Endodermal cell (in vitro differentiated cells): ENCODE measurements around the gene TTLL9. TPM values are rescaled to one million over a fixed set of nuclear protein-coding genes. Genes with fewer than 3 reads are reported as not detected.

ENCODE experiments used
- DNase-seq: peaks from one replicate; pipeline ENCODE4 v3.0.0-alpha.2; 2017
- H3K27ac ChIP-seq: 2 replicates; pipeline ENCODE4 v1.5.1; 2013; ENCODE audit warnings: mild to moderate bottlenecking, low read depth, low read length, moderate library complexity
- H3K27me3 ChIP-seq: 2 replicates; pipeline ENCODE4 v1.6.1; 2013; ENCODE audit warnings: mild to moderate bottlenecking, low read length, moderate library complexity; ENCODE audit not compliant: insufficient read depth, control insufficient read depth, poor library complexity, severe bottlenecking
- H3K36me3 ChIP-seq: 2 replicates; pipeline ENCODE4 v1.7.0; 2013; ENCODE audit warnings: mild to moderate bottlenecking, low read length, moderate library complexity; ENCODE audit not compliant: control insufficient read depth, insufficient read depth
- H3K4me1 ChIP-seq: one replicate; pipeline ENCODE4 v1.7.0; 2013; ENCODE audit warnings: low read length; ENCODE audit not compliant: control insufficient read depth, insufficient read depth
- H3K4me3 ChIP-seq: 2 replicates; pipeline ENCODE4 v1.5.1; 2013; ENCODE audit warnings: mild to moderate bottlenecking, low read length, moderate library complexity
- H3K9ac ChIP-seq: 2 replicates; pipeline ENCODE4 v1.6.1; 2013; ENCODE audit warnings: mild to moderate bottlenecking, low read length, moderate library complexity; ENCODE audit not compliant: poor library complexity, severe bottlenecking; ENCODE audit errors: extremely low read depth
- H3K9me3 ChIP-seq: 2 replicates; pipeline ENCODE4 v1.6.1; 2013; ENCODE audit warnings: mild to moderate bottlenecking, low read length, moderate library complexity; ENCODE audit not compliant: control insufficient read depth
- H3K27ac Mint-ChIP-seq: 2 replicates; pipeline ENCODE4 v1.8.0; 2020; ENCODE audit warnings: mixed read lengths
- H3K27me3 Mint-ChIP-seq: 2 replicates; pipeline ENCODE4 v1.8.0; 2021; ENCODE audit warnings: mild to moderate bottlenecking, mixed read lengths; ENCODE audit not compliant: insufficient read depth
- H3K36me3 Mint-ChIP-seq: 2 replicates; pipeline ENCODE4 v1.8.0; 2020; ENCODE audit warnings: low read depth, mixed read lengths
- H3K4me1 Mint-ChIP-seq: 2 replicates; pipeline ENCODE4 v1.8.0; 2020; ENCODE audit warnings: mixed read lengths
- H3K4me3 Mint-ChIP-seq: 2 replicates; pipeline ENCODE4 v1.8.0; 2020; ENCODE audit warnings: mild to moderate bottlenecking, moderate library complexity, mixed read lengths
- H3K9me3 Mint-ChIP-seq: 2 replicates; pipeline ENCODE4 v1.8.0; 2020; ENCODE audit warnings: mild to moderate bottlenecking, mixed read lengths
- WGBS, 2 experiments: methylation state at CpG; one replicate each; pipeline versions ENCODE4 v1.1.5 to v1.1.7; 2013; ENCODE audit warnings: missing lambda C conversion rate in 2 of 2, mixed read lengths in 1 of 2; ENCODE audit not compliant: insufficient coverage in 1 of 2, insufficient read length in 1 of 2; 5-methylcytosine and 5-hydroxymethylcytosine counted together
- total RNA-seq, 2 donors: library from RNA; stranded (reverse); fragmentation: NEBNext Ultra II Directional in 1 of 2; extraction: Animal tissue kit (Norgen Biotek cat#: 25700) in 1 of 2; gene quantifications; 2 replicates in 1 of 2; 3 replicates in 1 of 2; pipeline ENCODE4 v1.2.1, GENCODE V29; 2021
- TF ChIP-seq, protein P1 (sequence below): fragments of 200-600 bp; sonication (generic); conservative IDR thresholded peaks from 2 replicates; pipeline ENCODE4 v1.5.0; 2021; ENCODE audit warnings: antibody characterized with exemption, mild to moderate bottlenecking

Gene TTLL9
- total RNA-seq, 2 donors from 2014 or later: 0.29 to 0.51 TPM

DNA sequence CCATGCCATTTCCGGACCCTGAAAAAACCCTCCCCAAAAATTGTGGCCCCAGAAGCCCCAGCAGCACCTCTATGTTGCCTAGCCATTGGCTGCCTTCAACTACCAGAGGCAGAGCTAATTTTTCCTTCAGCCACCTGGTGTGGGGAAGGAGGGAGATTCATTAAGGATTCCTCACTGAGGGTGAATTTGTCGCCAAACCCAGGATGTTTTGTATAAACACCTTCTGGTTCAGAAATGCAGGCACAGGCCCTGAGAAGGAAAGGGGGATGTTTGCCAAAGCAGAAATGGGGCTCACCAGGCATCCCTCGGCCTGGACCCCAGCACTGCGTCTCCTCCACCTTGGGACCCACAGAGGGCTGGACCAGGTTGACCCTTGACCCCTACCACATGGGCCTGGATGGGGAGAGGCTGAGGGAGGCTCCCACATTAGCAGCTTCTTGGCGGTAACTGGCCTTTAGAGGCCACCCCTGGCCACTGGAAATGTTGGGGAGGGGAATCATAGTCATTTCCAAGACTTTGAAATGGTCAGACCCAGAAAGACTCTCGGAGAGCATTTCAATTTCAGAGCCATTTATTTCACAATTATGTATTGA is 83.2 kb downstream of the TTLL9 start:
- peaks cover 3% of the 10 kb centered on the region for H3K9me3 ChIP-seq
- WGBS, 2 experiments: 92 to 94% methylated on average over 2 to 6 of the region's 6 CpGs
- Mint-ChIP-seq H3K4me3 (no peak overlapping the region), H3K9me3 (no peaks in the 10 kb centered on the region), H3K36me3 (peaks cover 16% of the 10 kb centered on the region), H3K27me3 (peaks cover 49% of the 10 kb centered on the region), H3K4me1 (peaks cover 7% of the 10 kb centered on the region), H3K27ac (no peak overlapping the region)
- H3K9ac ChIP-seq: no peak overlapping the region
- H3K27me3 ChIP-seq: peaks cover 12% of the 10 kb centered on the region
- H3K27ac ChIP-seq: no peak overlapping the region
- H3K36me3 ChIP-seq: peaks cover 15% of the 10 kb centered on the region
- TF ChIP-seq, protein P1, sequence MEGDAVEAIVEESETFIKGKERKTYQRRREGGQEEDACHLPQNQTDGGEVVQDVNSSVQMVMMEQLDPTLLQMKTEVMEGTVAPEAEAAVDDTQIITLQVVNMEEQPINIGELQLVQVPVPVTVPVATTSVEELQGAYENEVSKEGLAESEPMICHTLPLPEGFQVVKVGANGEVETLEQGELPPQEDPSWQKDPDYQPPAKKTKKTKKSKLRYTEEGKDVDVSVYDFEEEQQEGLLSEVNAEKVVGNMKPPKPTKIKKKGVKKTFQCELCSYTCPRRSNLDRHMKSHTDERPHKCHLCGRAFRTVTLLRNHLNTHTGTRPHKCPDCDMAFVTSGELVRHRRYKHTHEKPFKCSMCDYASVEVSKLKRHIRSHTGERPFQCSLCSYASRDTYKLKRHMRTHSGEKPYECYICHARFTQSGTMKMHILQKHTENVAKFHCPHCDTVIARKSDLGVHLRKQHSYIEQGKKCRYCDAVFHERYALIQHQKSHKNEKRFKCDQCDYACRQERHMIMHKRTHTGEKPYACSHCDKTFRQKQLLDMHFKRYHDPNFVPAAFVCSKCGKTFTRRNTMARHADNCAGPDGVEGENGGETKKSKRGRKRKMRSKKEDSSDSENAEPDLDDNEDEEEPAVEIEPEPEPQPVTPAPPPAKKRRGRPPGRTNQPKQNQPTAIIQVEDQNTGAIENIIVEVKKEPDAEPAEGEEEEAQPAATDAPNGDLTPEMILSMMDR: no peak
- no peak overlapping the region for H3K4me3 ChIP-seq
- no peak for DNase-seq
- H3K4me1 ChIP-seq: no peaks in the 10 kb centered on the region

DNA sequence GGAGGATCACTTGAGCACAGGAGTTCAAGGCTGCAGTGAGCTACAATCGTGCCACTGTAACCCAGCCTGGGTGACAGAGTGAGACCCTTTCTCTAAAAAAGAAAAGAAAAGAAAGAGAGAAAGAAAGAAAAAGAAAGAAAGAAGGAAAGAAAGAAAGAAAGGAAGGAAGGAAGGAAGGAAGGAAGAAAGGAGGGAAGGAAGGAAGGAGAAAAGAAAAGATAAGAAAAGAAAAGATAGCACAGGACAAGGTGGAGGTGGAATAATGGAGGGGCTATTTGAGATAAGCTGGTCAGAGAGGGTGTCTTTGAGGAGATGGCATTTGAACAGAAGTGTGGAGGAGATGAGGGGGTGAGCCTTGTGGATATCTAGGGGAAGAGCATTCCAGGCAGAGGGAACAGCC is 84.1 kb downstream of the TTLL9 start:
- no peak for DNase-seq
- Histone ChIP-seq H3K4me3 (no peak overlapping the region), H3K4me1 (no peaks in the 10 kb centered on the region), H3K27me3 (peaks cover 16% of the 10 kb centered on the region), H3K36me3 (peaks cover 9% of the 10 kb centered on the region), H3K9ac (no peak overlapping the region), H3K9me3 (no peaks in the 10 kb centered on the region), H3K27ac (no peak overlapping the region)
- TF ChIP-seq, protein P1: no peak
- Mint-ChIP-seq H3K36me3 (peaks cover 8% of the 10 kb centered on the region), H3K9me3 (no peaks in the 10 kb centered on the region), H3K4me1 (peaks cover 7% of the 10 kb centered on the region), H3K4me3 (no peak overlapping the region), H3K27ac (no peak overlapping the region), H3K27me3 (peaks cover 55% of the 10 kb centered on the region)
- 63 to 100% methylated on average over 1 of the region's 1 CpG for WGBS, 2 experiments

DNA sequence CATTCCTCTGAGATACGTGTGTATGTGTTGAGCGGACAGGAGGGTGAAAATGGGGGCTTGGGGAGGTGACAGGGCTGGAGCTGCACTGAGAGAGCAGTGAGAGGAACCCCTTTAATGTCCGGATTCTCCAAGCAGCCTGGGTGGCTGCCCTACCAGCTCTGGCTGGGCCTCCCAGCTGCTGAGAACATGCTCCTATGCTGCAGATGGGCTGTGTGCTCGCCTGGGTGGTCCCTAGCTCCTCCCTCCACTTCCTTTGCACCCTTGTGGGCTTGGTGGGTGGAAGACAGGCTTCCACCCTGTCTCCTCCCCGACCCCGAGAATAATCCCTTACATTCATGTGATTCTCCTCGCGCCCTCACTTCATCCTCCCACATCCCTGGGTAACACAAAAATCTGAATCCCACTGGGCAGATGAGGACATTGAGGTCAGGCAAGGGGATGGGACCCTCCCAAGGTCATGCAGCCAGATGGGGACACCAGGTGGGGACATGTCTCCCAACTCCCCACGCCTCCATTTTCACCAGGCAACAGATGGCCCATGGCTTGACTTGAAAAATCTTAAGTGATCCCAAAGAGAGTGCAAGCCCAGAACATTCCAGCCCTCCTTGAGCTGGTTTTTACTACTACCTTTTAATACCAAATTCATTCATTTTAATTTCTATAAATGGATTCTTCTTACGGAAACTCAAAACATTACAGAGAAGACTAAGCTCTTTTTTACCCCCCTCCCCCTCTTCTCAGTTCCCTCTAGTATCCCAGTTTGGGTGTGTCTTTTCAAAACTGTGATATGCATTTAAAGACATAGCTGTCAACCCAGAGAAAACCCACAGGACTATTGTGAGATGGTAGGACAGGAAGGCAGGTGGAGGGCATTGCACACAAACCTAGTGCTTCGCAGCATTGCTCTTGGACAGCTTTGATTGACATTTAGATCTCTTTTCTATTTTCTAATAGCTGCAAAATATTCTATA is 86.4 kb downstream of the TTLL9 start:
- Histone ChIP-seq H3K9ac (no peak overlapping the region), H3K27me3 (peaks cover 18% of the 10 kb centered on the region), H3K9me3 (no peaks in the 10 kb centered on the region), H3K4me3 (no peak overlapping the region), H3K27ac (no peak overlapping the region), H3K36me3 (no peaks in the 10 kb centered on the region), H3K4me1 (no peaks in the 10 kb centered on the region)
- DNase-seq: no peak
- 74 to 80% methylated on average over 7 to 11 of the region's 11 CpGs for WGBS, 2 experiments
- Mint-ChIP-seq H3K27ac (no peak overlapping the region), H3K4me1 (no peaks in the 10 kb centered on the region), H3K9me3 (no peaks in the 10 kb centered on the region), H3K36me3 (no peaks in the 10 kb centered on the region), H3K4me3 (no peak overlapping the region), H3K27me3 (peaks cover 67% of the 10 kb centered on the region)
- TF ChIP-seq, protein P1: no peak
